T-helper 1 cell treated with Interleukin-12 subunit alpha and Interleukin-12 subunit beta and Interleukin-4 antibody, amounts not matched to agents 30 ng/mL and 1 ng/mL, for 36 hours (primary cell): ENCODE data around the gene ARFGEF2. TPM values are rescaled to one million over a fixed set of nuclear protein-coding genes. Genes with fewer than 3 reads are reported as not detected.
"Not testable (repeated sequence)": the region's sequence is repeated elsewhere in the genome, so short reads cannot be mapped to it uniquely, and the experiment has no call there.

Experiments
- intact Hi-C: fragments of 100-400 bp; cut with micrococcal nuclease; formaldehyde crosslinking; loops from one replicate; pipeline ENCODE4 v1.15.1; 2024
- total RNA-seq: library from RNA; stranded (reverse); gene quantifications from 2 replicates; pipeline ENCODE4 v1.2.3, GENCODE V29; 2022

ARFGEF2 gene
- total RNA-seq, 1 donor from 2014 or later, result 25.6 TPM

GRCh38 chr20:48949304-48950170 lies 28.0 kb downstream of the ARFGEF2 start:
- intact Hi-C loops, result no loop called here

GRCh38 chr20:48951041-48951440 lies 29.5 kb downstream of the ARFGEF2 start:
- intact Hi-C loops, result no loop called here

GRCh38 chr20:48951646-48952045 lies 30.1 kb downstream of the ARFGEF2 start:
- intact Hi-C loops, result no loop called here

- intact Hi-C loops, result no loop called here
Observed at GRCh38 chr20:48952656-48953055, 31.1 kb downstream of the ARFGEF2 start.

- intact Hi-C loops, result no loop called here
Observed at GRCh38 chr20:48953653-48954052, 32.1 kb downstream of the ARFGEF2 start.

- intact Hi-C loops, result no loop called here
Observed at GRCh38 chr20:48956052-48956451, 34.5 kb downstream of the ARFGEF2 start.

- intact Hi-C loops, result no loop called here
Observed at GRCh38 chr20:48957053-48957481, 35.6 kb downstream of the ARFGEF2 start.

GRCh38 chr20:48957533-48957932 lies 36.0 kb downstream of the ARFGEF2 start:
- intact Hi-C loops, result no loop called here

- intact Hi-C loops, result no loop called here
Observed at GRCh38 chr20:48958743-48959142, 37.2 kb downstream of the ARFGEF2 start.

- intact Hi-C loops, result no loop called here
Observed at GRCh38 chr20:48959899-48960550, 38.5 kb downstream of the ARFGEF2 start.

- intact Hi-C loops, result no loop called here
Observed at GRCh38 chr20:48962421-48962820, 40.9 kb downstream of the ARFGEF2 start.

GRCh38 chr20:48962976-48963771 lies 41.7 kb downstream of the ARFGEF2 start:
- intact Hi-C loops, result no loop called here

GRCh38 chr20:48965189-48965910 lies 43.8 kb downstream of the ARFGEF2 start:
- intact Hi-C loops, result no loop called here

GRCh38 chr20:48970681-48971365 lies 49.3 kb downstream of the ARFGEF2 start:
- intact Hi-C loops, result no loop called here

GRCh38 chr20:48971956-48972355 lies 50.4 kb downstream of the ARFGEF2 start:
- intact Hi-C loops, result no loop called here

GRCh38 chr20:48972816-48973215 lies 51.3 kb downstream of the ARFGEF2 start:
- intact Hi-C loops, result no loop called here

- intact Hi-C loops, result no loop called here
Observed at GRCh38 chr20:48975955-48976354, 54.4 kb downstream of the ARFGEF2 start.

- intact Hi-C loops, result not testable (repeated sequence)
Observed at GRCh38 chr20:48979980-48980379, 58.5 kb downstream of the ARFGEF2 start.

GRCh38 chr20:48983423-48984400 lies 62.2 kb downstream of the ARFGEF2 start:
- intact Hi-C loops, result no loop called here
